Liver (tissue), 3 donors: ENCODE data around the gene OBP2A.

Experiments used
- CTCF ChIP-seq: fragments of 150-350 bp; IDR thresholded peaks from 2 replicates; pipeline ENCODE4 v1.5.1; 2017; ENCODE audit warnings: improper control_type of control experiment, low read depth, low read length; ENCODE audit not compliant: missing input control
- MAX ChIP-seq: IDR thresholded peaks from 2 replicates; pipeline ENCODE4 v1.6.1; 2016; ENCODE audit warnings: antibody characterized with exemption
- SP1 ChIP-seq: IDR thresholded peaks from 2 replicates; pipeline ENCODE4 v1.6.1; 2018; ENCODE audit warnings: antibody characterized with exemption, mild to moderate bottlenecking
- donor health status: healthy.
- donor health status: healthy.

- TF ChIP-seq CTCF: no peak
- TF ChIP-seq MAX: no peak
- no peak for TF ChIP-seq SP1
Measured at GRCh38 chr9:135561391-135562234, 15.7 kb downstream of the OBP2A start, which contains the start of gene PAEP.
